8988T (cell line): ENCODE data around the gene RAB3C.

Source experiments
- DNase-seq: peaks from one replicate; pipeline ENCODE4 v3.0.0; 2011

Gene RAB3C

DNA sequence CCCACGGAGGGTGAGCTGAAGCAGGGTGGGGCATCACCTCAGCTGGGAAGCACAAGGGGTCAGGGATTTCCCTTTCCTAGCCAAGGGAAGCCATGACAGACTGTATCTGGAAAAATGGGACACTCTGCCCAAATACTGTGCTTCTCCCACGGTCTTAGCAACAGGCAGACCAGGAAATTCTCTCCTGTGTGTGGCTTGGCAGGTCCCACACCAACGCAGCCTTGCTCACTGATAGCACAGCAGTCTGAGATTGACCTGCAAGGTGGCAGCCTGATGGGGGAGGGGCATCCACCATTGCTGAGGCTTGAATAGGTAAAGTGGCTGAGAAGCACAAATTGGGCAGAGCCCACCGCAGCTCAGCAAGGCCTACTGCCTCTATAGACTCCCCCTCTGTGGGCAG lies 23.2 kb downstream of the RAB3C start:
- DNase-seq, result no peak

DNA sequence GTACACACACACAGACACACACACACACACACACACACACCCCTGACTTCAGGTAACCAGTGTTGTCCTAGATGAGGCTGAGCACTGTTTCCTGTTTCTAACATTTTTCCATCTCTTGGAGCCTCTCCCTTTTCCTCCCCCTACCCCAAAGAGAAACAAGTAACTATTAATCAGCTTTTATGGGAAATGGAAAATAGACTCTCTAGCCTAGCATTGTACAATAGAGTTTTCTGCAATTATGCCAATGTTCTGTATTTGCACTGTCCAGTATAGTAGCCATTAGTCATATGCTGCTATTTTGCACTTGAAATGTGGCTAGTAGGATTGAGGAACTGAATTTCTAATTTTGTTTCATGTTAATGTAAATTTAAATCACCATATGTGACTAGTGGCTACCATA lies 33.1 kb downstream of the RAB3C start:
- DNase-seq, result no peak

DNA sequence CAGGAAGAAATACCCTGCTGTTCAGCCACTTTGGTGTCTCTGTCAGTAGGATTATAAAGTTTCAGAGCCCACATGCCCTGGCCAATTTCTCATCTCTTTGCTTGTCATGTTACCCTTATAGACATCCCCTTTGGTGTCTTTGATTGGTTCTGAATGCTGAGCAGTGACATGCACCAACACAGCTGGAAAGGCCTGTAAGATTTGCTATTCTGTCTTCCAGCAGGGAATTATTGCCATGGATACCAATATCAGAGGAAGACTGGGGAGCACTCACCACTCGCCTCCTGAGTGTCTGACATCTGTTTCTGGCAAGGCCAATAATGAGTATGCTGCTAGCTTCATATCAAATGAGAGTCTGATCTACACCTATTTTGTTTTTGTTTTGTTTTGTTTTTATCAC lies 34.4 kb downstream of the RAB3C start:
- DNase-seq, result no peak

DNA sequence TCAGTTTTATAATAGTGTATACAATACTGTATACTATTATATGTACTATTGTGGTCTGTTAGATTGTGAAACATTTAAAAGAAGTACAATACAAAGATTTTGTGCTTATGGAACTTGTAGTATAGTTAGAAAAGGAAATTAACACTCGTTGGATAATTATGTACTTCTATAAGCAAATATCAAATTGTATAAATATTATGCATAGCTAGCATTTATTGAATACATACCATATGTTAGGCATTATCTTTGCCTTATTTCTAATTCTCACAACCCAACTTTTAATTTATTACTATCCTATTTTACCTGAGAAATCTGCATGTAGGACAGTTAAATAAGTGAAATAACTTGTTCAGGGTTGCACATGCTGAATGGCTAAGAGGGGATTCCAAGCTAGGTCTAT lies 37.5 kb downstream of the RAB3C start:
- DNase-seq, result no peak

DNA sequence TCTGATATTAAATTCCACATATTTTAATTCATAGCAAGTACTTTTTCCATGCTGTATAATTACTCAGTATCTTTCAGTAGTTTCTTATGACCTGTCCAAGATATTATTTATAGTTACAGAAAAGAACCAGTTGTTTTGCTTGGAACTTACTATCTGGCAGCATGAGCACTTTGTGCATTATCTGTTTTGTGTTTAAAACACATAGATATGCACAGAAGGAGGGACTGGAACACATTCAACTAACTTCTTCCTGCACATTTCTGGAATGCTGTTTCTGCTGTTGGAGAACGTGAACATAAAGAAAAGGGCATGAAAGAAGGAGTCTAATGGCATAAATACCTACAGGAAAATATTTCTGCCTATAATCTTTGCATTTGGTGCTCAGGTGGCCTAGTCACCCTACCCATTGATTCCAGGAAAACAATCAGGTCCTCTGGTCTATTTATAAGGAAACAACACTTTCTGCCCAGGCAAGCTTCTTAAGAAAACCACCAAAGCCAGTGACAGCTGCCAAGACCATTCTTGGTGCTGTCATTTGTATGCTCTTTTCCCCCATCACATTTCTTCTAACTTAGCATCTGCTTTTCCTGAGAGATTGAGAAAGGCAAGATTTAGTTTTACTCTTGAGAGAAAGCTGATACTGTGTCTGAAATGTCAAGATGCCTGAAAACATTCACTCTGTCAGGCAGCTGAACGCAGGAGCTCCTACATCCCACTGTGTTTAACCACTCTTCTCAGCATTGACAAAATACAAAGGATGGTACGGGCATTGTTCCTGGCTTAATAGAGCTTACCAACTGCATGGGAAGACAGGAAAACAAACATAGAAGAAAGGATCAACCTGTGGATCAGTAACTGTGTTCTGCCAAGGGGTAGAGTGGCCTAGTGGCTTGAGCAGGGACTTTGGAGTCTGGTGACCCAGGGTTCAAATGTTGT lies 40.3 kb downstream of the RAB3C start:
- no peak for DNase-seq

DNA sequence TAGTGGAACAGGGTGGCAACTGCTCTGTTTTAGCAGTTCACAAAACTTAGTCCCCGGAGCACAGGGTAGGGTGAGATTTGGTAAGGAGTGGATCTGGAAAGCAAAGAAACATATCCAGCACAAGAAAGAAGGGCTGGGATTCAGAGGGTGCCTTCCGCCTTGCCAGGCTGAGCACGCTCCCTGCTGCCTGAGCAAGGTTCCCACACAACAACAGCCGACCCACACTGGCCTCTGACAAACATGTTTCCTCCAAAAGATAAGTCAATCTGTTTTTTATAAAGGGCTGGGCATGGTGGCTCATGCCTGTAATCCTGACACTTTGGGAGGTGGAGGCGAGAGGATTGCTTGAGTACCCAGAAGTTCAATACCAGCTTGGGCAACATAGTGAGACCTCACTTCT lies 45.8 kb downstream of the RAB3C start:
- no peak for DNase-seq

DNA sequence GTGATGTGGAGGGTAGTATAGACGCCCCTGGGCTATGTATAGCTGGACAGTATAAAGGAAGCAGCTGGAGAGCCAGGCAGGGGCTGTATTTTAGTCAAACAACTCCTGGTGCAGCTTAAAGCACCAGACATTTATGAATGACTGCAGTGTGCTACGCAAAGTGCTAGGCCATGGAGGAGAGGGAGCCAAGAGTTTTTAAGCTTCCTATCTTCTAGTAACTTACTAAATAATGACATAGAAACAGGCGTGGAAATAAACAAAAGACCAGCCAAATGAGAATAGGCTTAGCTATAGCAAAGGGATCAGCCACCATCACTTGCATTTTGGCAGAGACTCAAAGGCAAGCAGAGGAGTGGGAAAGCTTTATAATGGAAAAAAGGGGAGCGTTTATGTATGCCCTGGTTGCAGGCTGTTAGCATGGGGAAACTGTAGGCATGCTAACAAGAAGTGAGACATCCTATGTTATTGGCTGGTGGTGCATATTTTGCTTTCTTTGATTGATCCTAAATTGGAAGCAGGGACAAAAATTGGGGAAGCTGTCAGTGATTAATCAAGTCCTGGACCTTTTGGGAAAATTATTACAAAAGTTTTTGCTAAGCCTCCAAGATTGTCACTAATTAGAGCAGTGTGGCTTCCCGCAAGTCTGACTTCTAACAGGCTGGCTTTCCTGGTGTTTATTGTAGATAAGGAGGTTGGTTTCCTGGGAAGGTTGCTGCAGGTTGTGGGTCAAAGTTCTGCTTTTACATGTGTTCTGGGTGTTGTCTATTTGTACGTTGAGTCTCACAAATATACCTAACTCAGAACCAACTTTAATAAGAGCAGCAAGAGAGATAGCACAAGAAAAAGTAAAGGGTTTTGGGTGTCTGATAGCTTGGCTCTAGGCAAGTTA lies 46.6 kb downstream of the RAB3C start:
- no peak for DNase-seq

DNA sequence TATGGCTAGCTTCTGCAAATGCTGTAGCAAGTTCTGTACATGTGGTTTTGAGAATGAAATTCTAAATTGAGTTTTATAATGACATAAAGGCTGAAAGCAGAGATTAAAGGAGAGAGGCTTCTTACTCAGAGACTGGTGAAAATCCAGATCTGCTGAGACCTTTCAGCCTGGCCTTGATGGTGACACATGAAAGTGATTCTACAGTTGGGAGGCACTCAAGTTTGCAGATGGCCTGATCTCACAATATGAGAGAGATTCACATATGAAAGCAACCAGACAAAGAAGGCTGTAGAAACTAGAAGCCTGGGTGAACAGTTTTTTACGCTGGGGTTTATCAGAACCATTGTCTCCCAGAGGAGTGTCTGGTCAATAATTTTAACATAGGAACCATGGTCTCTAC lies 49.0 kb downstream of the RAB3C start:
- DNase-seq, result no peak

DNA sequence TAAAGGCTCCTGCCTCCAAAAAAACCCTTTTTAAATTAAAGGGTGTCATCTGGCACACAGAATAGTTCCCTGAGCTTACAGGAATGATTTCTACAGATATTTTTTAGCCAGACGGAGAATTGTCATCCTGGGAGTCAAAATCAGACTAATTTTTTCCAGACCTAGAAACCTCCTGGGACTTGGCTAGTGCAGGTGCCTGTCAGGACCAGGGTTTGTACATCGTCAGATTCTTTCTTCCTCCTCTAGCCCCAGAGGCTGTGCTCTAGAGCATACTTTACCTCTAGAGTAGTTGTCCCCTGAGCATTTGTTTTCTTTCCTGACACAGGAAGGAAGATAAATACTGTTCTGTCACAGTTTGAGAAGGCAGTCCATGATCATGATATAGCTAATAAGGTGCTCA lies 52.5 kb downstream of the RAB3C start:
- no peak for DNase-seq

DNA sequence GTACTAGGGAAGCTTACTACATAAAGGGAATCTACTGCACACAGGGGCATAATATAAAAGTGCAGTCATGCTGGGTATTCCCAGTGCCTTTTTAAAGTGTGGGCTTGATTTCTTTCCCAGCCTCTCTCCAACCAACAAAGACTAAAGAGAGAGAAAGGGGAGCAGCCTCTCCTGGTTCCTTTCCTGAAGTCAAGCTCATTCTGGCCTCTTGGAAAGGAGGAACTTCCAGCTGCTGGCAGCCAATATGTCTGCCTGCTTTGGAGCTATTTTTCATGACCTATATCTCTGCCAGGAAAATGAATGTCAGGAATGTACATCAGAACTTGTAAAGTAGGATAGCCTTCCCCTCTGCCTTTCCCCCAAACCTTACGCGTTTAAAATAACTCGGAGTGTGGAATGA lies 57.1 kb downstream of the RAB3C start:
- DNase-seq, result no peak

DNA sequence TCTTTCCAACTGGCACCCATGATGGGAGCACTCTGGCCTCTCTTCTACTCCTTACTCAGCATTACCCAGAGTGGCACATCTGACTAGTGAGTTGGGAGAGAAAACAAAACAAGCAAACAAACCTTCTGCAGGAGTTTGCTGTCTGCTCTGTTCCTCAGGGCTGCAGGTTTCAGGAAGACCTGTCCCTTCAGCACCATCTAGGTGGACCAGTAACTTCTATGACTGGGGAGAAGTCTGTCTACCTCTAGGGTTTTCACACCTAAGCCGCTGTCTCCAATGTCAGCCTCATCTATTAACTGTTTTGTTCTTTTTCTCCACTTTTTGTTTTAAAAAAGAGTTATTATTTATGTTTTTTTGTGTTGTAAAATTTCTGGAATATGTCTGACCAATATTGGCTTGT lies 58.7 kb downstream of the RAB3C start:
- no peak for DNase-seq

DNA sequence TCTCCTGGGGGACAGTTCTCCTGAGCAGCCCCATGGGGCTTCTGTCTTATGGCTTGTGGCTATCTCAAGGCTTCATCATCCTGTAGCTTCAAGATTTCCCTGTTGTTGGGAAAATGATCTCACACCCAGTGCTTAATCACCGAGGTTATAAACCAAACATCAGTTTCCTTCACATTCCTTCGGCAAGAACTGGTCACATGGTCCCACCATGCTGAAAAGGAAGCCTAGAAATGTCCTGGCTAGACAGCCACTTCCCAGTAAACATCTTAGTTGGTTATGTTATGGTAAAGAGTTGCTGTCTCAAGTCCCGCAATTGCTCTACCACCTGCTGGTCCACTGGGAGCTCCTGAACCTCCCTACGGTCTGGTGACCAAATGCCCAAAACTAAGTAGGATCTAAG lies 66.0 kb downstream of the RAB3C start:
- no peak for DNase-seq

DNA sequence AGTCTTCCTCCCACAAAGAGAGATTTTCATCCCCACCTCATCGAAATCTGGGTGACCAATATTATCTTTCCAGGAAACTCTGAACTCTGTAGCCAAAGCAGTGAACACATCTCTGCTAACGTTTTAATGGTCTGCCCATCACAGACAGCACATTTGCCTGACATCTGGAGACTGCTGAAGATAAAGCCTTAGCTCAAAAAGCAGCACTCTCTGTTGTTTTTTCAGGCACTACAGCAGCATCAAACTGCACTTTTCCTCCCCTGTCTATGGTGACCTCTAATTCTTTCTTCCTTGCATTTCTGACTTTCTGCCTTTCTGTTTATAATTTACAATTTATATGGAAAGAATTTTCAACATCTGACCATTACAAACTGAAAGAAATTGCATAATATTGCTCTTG lies 66.8 kb downstream of the RAB3C start:
- DNase-seq, result no peak

DNA sequence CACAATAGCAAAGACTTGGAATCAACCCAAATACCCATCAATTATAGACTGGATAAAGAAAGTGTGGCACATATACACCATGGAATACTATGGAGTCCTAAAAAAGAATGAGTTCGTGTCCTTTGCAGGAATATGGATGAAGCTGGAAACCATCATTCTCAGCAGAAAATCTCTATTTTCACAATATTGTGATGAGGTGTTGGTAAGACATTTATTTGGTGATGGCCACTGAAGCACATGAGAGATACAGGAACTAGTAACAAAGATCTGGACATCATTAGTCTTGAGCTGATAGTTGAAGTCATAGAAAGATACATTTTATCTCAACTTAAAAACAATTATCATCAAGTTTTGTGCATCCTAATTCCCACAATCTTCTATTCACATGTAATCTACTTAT lies 70.6 kb downstream of the RAB3C start:
- DNase-seq, result no peak

DNA sequence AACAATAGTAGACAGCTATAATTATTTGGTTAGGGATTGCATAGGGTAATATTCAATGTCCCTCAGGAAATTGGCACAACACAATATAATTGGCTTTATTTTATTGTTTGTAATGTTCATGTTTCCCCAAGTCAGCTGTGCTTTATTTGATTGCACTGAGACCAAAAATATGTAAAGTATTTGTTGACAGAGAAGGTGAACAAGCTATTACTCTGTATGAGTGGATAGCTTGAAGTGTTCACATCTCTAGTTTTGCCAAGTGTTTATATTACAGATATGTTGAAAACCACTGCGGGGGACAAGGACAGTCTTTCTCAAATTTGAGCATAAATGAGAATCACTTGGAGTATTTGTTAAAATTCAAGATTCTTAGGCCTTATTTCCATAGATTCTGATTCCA lies 83.3 kb downstream of the RAB3C start:
- DNase-seq, result no peak

DNA sequence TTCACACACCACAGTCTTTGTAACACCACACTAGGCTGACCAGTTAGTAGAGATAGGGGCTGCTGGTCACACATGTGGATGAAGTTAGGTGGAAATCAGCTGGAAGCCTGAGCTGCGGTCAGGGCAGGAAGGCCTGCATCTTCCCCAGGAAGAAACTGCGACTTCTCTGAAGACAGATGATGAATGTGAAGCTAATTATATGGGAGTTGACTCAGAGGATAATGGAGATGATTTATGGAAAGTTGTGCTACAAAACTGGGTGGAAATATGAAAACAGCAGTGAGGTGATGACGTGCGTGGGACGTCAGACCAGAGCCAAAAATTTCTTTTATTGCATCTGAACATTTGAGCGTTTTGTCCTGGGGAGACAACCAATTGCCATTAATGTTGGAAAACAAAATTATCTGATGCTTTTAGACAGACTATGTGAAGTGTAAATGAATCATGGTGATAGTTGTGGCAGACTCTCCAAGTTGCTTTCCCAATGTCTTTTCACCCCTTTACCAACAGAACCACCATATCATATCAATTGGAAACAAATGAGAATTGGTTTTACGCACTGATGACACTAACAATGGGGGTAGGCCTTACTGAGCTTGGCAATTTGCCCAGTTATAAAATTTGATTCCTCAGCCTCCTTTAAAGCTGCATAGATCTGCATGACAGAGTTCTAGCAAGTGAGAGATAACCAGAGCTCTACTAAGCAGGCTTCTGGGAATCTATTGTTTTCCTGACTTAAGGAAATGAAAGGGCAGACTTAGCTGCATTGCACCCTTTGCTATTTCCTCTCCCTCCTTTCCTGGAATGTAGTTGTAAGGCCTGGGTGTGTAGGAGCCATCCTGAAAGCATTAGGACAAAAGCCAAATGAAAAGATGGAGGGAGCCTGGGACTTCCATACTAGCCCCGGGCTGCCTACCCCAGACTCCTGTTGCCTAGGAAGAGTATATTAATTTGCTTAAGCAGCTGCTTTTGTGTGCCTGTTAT lies 84.0 kb downstream of the RAB3C start:
- DNase-seq, result no peak

DNA sequence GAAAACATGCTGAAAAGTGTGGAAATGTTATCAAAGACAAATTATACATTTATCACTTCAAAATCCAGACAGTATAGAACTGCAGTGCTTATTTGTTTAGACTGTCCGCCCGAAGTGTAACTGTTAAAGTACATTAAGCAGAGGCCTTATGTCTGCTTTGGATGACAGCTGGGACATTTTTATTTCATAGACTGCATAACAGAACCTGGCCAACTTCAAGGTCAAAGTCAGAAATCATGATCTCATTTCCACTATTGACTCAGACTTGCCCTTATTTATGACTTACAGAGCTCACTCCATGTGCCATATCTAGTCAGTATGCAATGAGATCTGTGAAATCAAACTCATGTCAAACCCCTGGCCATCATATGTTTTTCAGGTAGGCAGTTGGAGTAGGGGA lies 87.7 kb downstream of the RAB3C start:
- DNase-seq, result no peak

DNA sequence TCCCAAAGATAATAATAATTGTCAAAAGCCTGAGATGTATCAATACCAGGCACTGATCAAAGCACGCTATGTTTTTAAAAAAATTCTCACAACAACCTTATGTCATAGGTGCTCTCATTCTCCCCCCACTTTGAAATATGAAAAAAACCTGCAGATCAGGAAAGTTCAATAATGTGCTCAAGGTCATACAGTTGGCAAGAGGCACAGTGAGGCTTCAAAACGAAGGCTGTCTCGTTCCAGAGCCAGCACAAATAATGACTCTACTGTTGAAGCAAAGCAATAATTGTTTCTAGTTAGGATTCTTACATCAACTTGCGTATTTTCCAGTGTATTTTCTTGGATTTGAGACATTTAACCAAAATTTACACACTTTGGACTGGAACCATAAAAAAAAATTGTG lies 88.3 kb downstream of the RAB3C start:
- DNase-seq, result no peak

DNA sequence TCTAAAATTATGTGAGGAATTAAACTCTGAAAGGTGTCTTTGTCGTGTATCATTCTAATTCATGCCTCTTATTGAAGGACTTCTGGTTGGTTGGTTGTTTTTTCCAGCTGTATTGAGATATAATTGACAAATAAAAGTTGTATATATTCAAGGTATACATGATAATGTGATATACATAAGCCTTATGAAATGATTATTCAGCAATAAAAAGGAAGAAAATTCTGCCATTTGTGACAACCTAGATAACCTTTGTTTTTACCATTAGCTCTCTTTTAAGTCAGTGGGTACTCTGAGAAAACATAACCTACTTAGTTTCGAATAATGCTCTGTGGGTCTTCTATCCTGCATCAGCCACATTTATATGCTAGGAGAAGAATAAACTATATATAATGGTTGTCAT lies 89.6 kb downstream of the RAB3C start:
- no peak for DNase-seq

DNA sequence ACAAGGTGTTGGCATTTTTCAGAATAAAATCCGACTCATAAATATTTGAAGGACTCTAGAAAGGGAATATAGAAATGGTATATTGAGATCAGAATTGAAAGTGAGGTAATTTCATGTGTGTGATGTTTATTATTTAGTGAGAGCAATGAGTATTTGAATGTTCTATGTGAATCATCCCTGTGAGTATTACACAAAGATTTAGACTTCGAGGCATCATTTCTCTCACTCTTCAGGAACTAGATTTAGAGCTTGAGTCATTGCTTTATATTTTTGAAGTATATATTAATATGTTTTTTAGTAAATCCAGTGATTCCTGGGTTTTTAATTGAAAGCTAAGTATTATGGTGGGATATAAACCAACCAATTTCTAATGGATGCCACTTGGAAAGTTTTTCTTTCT lies 91.2 kb downstream of the RAB3C start:
- DNase-seq, result no peak

DNA sequence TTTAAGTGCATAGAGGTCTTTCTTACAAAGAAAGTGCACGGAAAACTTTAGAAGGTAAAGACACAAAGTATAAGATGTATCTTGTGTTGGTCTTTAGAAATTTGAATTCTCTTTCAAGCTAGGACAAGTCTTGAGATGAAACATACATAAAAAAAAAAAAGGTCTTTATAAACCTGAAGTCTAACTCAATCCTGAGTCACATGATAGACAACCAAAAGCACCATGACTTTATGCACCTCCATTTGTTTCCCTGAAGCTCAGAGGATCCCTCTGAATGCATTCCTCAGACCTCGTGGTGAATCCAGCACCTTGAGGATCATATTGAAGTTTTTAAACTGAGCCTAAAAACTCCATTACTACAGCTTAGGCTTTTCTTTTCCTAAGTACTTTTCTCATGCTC lies 91.8 kb downstream of the RAB3C start:
- no peak for DNase-seq

DNA sequence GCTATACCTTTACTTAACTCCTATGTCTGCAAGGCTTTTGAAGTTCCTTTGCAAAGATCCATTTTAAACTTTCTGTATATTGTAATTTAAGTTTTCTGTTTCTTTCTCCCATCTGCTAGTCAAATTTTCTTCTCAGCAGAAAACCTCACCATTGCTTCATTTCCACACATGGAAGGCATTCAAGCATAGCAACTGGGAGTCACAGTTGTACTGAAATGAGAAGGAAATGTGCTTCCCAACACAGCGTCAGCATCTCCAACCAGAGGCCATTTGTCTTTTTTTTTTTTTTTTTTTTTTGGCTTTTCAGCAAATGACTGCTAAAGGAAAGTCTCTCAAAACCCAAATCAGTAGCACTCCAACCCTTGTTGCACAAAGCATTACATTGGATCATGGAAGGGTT lies 92.5 kb downstream of the RAB3C start:
- no peak for DNase-seq

DNA sequence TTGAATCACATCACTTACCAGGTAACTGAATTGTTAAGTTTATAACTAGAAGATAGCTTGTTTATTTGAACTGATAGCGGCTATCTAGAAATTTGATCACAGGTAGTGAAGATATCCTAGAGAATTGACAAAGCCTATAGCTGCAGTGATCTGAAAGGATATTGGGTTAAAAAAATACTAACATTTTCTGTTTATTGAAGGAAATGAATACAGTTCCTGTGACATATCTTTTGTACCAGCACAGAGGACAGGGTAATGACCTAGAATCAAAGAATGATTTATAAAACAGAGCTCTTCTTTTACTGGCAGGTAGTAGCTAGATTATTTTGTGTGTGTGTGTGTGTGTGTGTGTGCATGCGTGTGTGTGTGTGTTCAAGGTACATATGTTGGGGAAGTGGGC lies 94.8 kb downstream of the RAB3C start:
- DNase-seq, result no peak
